RWPE1 (cell line): ENCODE data around the gene USB1.

ENCODE experiments used
- CTCF ChIA-PET: fragments of 350-600 bp; sonication (Branson Sonifier 250); formaldehyde crosslinking; extraction: SDS; loops from one replicate; lab custom pipeline; 2021; lab: Yijun Ruan, JAX
- POLR2A ChIA-PET: fragments of 400-600 bp; formaldehyde crosslinking; extraction: SDS; loops from one replicate; lab custom pipeline; 2020; ENCODE audit warnings: antibody characterized with exemption; ENCODE audit not compliant: low non-redundant PET; lab: Yijun Ruan, JAX
- DNase-seq: peaks from one replicate; pipeline ENCODE4 v3.0.0; 2012; ENCODE audit warnings: low spot score
- H3K27ac ChIP-seq: fragments of 450-650 bp; 2 replicates; pipeline ENCODE4 v1.5.1; 2017
- TF ChIP-seq, protein P1 (sequence below): fragments of 450-650 bp; conservative IDR thresholded peaks from 2 replicates; pipeline ENCODE4 v1.5.1; 2017; ENCODE audit warnings: low read depth, mild to moderate bottlenecking

USB1 gene

DNA sequence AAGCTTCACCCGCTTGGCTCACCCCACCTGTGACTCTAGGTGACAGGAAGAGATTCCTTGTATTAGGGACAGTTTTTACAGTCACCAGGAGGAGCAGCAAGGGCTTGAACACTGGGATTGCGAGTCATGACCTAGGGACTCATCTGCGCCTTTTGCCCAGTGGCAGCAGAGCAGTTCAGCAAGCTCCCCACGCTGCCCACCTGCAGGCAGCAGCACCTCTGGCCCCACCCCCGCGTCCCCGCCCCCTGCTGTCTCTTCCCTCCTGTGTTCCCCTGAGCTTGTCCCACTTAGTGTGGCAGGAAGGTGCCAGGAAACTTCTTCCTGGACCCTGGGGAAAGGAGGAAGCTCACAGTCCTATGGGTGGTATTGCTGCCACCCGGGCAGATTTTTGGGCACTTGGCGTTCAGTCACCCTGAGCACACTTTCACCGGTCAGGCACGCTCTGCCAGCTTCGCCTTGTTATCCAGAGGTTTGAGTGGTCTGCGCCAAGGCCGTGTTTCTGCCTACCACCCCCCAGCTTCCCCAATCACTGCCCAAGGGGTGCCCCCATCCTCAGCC is 33.0 kb downstream of the USB1 start:
- no peak overlapping the region for H3K27ac ChIP-seq
- ChIA-PET CTCF (no interaction called here), POLR2A (no interaction called here)
- TF ChIP-seq, protein P1, sequence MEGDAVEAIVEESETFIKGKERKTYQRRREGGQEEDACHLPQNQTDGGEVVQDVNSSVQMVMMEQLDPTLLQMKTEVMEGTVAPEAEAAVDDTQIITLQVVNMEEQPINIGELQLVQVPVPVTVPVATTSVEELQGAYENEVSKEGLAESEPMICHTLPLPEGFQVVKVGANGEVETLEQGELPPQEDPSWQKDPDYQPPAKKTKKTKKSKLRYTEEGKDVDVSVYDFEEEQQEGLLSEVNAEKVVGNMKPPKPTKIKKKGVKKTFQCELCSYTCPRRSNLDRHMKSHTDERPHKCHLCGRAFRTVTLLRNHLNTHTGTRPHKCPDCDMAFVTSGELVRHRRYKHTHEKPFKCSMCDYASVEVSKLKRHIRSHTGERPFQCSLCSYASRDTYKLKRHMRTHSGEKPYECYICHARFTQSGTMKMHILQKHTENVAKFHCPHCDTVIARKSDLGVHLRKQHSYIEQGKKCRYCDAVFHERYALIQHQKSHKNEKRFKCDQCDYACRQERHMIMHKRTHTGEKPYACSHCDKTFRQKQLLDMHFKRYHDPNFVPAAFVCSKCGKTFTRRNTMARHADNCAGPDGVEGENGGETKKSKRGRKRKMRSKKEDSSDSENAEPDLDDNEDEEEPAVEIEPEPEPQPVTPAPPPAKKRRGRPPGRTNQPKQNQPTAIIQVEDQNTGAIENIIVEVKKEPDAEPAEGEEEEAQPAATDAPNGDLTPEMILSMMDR: no peak
- no peak for DNase-seq

DNA sequence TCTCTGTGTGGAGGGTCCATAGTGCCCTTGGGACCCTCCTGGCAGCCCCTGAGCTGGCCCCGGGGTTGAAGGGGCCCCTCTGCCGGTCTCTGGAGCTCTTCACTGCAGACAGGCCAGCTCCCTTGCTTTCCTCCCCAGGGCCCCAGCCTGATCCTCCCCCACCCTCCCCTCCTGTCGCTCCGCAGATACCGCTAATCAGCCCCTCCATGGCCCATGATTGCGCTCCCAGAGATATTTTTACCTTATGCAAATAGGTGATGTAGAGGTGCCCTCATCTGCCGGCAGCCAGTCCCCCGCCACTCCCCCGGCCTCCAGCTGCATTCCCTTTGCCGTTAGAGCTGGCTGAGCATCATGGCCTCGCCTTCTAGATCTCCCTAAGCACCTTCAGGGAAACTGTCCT is 33.6 kb downstream of the USB1 start:
- no peak for DNase-seq
- TF ChIP-seq, protein P1: no peak
- CTCF ChIA-PET: no interaction called here
- POLR2A ChIA-PET: no interaction called here
- no peak overlapping the region for H3K27ac ChIP-seq

DNA sequence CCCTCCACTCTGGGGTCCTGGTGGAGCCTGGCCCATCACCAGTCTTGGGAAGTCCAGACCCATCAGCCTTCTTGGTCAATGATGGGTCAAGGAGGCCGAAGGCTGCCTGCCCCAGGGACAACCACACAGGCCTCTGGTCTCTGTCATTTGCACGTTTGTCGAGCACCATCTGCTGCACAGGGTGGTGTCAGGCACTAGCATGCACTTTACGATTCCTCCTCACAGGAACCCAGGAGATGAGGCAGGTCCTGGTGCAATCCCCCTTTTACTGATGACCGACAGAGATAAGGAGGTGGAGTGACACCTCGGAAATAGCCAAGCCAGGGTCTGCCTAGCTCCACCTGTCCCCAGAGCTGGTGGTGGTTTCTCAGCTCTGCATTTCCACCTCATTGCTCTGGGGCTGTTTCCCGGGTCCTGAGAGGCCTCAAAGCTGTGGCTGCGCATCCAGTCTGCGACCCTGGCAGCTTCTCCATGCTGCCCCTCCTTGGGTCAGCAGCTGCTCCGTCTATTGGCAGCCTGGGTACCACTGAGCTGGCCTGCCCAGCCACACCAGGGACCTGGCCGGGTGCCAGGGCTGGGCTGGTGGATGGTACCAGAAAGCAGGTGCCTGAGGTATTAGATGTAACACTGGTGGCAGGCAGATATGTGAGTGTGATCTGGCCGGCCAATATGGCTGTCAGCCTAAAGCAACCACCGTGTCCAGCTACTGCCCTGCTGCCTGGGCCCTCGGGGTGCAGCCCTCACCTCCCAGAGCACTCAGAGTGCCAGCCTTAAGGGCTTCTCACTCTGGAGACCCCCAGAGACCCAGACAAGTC is 34.4 kb downstream of the USB1 start:
- no peak for DNase-seq
- TF ChIP-seq, protein P1: no peak
- H3K27ac ChIP-seq: no peak overlapping the region
- POLR2A ChIA-PET: no interaction called here
- CTCF ChIA-PET: interaction anchor here (0.5 to 0.6 kb wide), 2 partner anchors 9 to 275 kb away, joined by 3 to 5 read pairs; no protein-coding TSS in a partner anchor

DNA sequence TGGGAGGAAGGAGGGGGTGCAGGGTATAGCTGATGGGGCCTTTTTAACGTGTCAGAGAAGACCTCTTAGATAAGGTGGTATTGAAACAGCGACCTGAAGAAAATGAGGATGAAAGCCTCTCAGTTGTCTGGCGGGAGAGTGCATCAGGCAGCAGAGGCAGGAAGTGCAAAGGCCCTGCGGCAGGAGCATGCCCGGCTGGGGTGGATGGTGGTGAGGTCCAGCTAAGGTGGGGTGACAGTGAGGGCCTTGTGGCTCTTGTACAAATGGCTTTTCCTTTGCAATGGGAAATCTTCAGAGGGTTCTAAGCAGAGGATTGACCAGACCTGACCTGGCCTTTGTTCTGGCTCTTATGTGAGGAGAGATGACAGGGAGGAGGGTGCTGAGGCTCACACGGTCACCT is 35.7 kb downstream of the USB1 start:
- TF ChIP-seq, protein P1: no peak
- CTCF ChIA-PET: interaction anchor here (0.8 kb wide), 1 partner anchor 11 kb away, joined by 3 read pairs; the partner anchor contains the start of gene MMP15
- H3K27ac ChIP-seq: no peak overlapping the region
- no peak for DNase-seq
- POLR2A ChIA-PET: no interaction called here

DNA sequence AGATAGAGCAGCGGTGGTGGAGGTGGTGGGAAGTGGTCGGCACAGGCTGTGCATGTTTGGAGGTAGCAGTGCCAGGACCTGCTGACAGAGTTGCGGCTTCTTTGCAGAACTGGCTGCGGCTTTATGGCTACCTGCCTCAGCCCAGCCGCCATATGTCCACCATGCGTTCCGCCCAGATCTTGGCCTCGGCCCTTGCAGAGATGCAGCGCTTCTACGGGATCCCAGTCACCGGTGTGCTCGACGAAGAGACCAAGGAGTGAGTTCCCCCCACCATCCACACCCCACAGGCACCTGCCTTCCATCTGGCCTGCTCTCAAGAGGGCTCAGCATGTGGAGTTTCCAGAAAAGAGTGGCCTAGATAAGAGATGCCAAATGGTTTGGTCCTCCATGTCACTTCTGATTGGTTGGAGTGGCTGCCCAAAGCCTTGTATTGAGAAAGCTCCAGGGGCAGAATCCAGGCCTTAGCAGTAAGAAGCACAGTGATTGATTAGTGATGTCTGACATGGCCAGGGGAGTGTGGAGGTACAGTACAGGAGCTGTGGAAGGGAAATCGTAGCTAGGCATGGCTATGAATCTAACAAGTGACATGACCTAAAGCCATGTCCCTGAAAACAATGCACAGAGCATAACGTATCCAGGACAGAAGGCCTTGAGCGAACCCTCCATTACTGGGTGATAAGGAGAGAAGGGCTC is 36.3 kb downstream of the USB1 start:
- TF ChIP-seq, protein P1: no peak
- CTCF ChIA-PET: no interaction called here
- DNase-seq: no peak
- no peak overlapping the region for H3K27ac ChIP-seq
- POLR2A ChIA-PET: no interaction called here

DNA sequence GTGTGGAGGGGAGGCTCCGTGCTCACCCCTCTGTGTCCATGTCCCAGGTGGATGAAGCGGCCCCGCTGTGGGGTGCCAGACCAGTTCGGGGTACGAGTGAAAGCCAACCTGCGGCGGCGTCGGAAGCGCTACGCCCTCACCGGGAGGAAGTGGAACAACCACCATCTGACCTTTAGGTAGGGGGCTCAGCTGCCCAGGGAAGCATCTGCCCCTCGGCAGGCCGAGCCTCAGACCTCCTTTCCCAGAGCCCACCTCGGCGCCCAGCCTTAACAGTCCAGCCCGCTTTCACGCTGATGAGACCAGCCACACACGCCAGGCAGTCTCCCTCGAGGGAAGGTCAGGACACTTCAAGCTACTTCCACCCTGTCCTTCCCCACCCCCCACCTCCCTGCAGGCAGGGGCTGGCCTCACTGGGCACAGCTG is 37.0 kb downstream of the USB1 start:
- H3K27ac ChIP-seq: no peak overlapping the region
- TF ChIP-seq, protein P1: no peak
- ChIA-PET CTCF (no interaction called here), POLR2A (no interaction called here)
- DNase-seq: no peak
